ENCODE results near the gene PARVB.
"Not testable (repeated sequence)": the region's sequence is repeated elsewhere in the genome, so short reads cannot be mapped to it uniquely, and the experiment has no call there.

PARVB gene

DNA sequence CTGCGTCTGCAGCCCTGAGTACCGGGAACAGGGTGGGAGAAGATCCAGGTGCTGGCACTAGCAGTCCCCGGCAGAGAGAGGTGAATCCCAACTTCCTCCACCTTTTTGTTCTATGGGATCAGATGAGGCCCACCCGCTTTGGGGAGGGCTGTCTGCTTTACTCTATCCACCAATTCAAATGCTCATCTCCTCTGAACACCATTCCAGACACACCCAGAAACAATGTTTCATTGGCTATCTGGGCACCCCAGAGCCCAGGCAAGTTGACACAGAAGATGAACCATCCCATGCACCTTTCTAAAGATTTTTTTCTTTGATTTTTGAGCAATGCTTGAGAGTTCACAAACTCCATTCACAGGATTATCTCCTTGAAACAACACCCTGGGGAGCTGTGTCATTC is 78.0 kb downstream of the PARVB start:
- H3K4me3 ChIP-seq (ENCODE audit: low read depth, low read length) = no peak overlapping the region

DNA sequence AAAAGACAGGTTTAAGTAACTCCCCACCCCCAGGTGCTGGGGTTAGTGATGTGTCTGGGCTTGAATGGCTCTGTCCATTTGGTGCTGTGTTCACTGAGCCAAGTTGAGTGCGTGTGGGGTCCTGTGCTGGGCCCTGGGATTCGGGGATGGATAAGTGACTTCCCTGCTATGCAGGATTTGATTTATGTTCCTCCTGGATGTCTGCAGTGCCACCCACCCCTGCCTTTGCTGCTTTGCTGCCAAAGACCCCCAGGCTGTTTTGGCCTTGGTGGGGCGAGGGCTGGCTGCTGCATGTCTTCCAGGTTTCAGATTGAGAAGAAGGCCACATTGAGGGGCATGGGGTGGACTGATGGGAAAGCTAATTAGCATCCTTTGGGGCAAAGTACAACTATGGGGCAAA is 78.8 kb downstream of the PARVB start:
- no peak overlapping the region for H3K4me3 ChIP-seq (ENCODE audit: low read depth, low read length)

DNA sequence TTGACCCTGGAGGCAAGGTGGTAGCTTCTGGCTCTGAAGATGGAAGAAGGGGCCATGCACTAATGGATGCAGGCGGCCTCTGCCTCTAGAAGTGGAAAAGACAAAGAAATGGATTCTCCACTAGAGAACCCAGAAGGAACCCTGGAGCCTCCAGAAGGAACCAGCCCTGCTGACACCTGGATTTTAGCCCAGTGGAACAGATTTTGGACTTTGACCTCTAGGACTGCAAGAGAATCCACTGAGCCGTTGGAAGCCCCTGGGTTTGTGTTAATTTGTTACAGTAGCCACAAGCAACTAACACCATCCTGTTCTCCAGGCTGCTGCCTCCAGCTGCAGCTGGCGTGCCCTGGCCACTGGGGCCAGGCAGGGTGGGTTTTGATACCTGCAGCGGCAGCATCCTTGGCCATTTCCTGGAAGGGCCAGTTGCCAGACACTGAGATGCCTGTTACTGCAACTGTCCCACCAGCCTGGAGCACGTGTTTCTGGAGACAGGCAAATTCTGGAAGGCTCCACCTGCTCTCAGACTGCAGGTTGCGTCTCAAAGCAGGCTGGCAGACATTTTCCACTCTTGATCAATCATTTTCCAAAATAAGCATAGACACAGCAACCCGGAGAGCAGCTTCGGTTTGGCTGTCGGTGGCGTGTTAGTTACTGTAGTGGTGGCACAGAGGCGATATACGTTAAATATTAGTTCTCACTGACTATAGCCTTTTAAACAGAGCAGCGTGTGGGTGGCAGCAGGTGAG is 79.8 kb downstream of the PARVB start:
- no peak overlapping the region for H3K4me3 ChIP-seq (ENCODE audit: low read depth, low read length)

DNA sequence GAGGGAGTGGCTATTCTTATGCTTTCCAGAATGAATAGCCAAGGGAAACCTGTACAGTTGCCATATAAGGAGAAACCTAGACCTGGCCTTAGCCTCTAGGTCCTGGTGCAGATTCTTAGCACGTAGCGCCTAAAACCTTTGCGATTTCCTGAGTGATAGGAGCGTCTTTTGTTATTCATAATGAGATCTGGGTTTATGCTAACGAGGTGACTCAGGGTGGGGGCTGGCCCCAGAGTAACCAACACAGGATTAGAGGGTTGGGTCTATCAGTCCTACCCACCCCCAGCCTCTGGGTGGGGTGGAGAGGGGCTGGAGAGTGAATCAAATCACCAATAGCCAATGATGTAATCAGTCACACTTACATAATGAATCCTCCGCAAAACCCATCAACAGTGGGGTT is 83.2 kb downstream of the PARVB start:
- no peak overlapping the region for H3K4me3 ChIP-seq (ENCODE audit: low read depth, low read length)

DNA sequence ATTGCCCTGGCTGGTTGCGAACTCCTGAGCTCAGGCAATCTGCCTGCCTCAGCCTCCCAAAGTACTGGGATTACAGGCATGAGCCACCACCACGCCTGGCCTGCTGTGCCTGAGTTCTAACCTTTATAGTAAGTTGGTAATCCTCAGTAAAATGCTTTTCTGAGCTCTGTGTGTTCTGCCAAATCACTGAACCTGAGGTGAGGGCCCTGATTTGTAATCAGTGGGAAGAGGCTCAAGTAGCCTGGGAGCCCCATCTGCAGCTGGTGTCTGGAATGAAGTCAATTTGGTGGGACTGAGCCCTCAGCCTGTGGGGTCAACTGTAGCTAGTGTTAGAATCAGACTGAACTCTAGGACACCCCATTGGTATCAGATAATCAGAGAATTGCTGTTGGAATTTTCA is 84.0 kb downstream of the PARVB start:
- H3K4me3 ChIP-seq (ENCODE audit: low read depth, low read length) = no peak overlapping the region

DNA sequence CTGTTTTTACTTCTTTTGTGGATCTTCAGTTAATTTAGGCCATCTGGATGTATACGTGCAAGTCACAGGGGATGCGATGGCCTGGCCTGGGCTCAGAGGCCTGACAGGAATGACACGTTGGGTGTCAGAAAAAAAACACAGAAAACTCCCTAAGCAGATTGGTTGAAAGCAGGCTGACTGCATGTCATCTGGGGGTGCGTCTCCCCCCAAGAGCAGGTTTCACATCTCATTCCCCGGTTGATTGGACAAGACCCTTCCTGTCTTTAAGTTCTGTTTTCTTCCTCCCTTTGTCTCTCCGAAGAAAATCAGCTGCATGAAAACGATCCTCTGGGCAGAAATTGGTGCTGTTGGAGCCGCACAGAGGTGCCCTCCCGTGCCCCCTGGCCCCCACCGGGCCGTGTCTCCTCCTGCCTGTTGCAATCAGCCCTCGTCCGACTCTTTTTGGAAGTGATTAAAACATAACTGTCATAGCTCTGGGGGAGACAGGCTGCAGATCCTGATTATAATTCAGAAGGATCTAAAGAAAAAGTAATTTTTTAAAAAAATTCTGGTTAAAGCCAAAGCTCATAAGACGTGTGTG is 84.8 kb downstream of the PARVB start:
- no peak overlapping the region for H3K4me3 ChIP-seq (ENCODE audit: low read depth, low read length)

DNA sequence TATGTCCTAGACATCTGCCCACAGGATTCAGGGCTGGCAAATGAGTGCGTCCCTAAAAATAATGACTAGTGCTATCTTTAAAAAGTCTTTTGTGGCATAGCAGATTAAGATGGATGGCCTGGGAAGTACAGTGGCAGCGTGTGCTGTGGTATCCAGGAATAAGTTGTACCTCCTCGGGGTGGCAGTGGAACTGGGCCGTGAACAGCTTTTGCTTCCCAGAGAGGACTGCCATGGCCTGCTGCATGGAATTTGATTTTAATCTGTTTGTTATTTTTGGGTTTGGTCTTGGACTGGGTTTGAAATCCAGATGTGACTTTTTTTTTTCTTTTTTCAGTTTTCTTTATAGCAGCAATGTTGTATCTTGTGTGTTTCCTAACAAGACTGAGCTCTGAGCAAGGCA is 85.3 kb downstream of the PARVB start:
- H3K4me3 ChIP-seq (ENCODE audit: low read depth, low read length) = no peak overlapping the region

DNA sequence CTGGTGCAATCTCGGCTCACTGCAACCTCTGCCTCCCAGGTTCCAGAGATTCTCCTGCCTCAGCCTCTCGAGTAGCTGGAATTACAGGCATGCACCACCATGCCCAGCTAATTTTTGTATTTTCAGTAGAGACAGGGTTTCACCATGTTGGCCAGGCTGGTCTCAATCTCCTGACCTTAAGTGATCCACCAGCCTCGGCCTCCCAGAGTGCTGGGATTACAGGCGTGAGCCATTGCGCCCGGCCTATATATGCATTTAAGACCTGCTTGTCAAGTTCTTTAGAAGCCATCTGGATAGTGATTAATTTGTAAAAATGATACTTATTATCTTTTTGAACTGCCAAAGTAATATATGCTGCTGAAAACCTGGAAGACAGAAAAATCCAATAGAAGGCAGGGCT is 86.6 kb downstream of the PARVB start:
- not testable (repeated sequence) for H3K4me3 ChIP-seq (ENCODE audit: low read depth, low read length)

DNA sequence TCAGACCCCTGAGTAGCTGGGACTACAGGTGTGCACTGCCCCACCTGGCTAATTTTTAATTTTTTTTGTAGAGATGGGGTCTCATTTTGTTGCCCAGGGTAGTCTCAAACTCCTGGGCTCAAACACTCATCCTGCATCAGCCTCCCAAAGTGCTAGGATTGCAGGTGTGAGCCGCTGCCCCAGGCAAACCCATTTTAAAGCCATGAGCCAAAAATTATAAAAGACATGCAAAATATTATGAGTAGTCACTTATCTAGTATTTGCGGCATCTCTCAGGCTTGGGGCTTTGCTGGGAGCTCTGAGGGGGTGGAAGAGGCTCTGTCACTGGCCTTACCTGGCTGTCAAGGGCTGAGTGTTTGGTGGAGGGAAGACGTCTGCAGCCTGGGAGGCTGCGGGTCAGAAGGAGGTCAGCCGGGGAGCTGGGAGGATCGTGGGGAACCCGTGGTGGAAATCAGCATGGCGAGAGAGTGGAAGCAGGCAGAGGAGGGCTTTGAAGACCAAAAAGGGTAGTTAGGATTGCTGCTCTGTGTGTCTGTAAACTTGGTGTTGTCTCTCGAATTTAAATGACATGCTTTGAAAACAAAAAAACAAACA is 87.6 kb downstream of the PARVB start:
- H3K4me3 ChIP-seq (ENCODE audit: low read depth, low read length) = no peak overlapping the region

DNA sequence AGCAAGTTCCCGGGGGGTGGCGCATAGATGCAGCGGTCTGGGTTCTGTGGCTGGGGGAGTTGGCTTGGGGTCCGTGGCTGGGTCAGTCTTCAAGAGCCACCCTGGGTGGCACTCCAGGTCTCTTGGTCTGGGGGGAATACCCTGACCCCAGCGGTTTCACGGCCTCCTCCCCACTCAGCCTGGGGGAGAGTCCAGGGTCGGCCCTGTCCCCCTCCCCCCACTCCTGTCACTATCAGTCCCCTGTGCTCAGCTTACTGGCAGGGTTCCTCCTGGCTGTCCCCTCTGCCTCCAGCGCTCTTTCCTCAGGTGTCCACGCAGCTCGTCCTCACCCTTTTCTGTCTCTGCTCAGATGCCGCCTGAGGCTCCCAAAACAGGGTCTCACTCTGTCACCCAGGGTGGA is 88.1 kb downstream of the PARVB start:
- H3K4me3 ChIP-seq (ENCODE audit: low read depth, low read length) = no peak overlapping the region

DNA sequence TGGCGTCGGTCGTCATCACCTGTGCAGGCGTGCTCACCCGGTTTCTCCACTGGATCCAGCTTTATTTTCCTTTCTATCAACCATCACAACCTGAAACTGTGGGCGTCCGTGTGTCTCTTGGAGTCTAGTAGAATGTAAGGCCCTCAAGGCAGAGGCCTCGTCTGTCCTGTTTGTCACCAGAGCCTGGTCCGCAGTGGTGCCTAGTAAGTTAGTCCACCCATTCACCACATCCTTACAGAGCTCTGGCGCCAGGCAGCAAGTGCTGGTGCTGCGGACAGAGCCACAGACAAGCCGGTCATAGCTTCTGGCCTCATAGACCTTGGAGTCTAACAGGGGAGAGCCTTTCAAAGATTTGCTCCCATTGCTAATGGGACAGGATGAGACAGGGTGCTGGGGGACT is 92.2 kb downstream of the PARVB start:
- no peak overlapping the region for H3K4me3 ChIP-seq (ENCODE audit: low read depth, low read length)

DNA sequence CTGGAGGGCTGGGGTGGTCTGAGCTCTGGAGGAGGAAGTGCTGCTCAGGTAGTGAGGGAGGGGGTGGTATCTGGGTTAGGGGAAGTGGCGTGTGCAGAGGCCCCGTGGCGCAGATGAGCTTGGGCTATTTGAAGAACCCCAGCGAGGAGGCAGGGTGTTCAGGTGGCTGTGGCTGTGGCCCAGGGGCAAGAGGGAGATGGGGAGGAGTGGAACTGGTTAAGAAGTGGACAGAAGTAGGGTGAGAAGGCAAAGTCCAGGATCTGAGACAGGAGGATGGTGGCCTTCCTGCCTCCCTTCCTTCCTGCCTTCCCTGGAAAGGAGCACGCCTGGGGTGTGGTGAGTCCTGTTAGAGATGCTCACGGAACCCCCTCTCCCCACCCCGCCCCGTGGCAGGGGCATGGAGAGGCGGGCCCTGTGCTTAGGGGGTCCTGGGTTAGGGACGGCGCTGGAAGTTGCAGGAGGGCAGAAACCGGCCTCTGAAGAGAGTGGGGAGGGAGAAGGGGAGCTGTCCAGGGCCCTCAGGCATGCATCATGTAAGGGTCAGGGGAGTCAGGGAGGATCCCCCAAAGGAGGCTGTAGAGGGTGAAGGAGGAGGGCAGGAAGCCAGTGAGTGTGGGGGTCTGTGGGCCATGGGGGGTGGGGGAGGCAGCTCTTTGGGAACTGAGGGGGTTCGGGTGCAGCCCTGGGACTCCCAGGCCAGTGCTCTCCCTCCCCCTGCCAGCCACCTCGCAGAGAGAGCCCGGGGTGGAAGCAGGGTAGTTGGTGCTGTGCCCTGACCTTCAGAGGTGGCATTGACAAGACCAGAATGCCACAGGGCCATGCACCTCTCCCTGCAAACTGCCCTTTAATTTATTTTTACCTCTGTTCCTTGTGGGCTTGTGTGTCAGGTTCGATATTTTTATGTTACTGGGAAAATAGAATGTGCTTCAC is 92.9 kb downstream of the PARVB start:
- H3K4me3 ChIP-seq (ENCODE audit: low read depth, low read length) = no peak overlapping the region

DNA sequence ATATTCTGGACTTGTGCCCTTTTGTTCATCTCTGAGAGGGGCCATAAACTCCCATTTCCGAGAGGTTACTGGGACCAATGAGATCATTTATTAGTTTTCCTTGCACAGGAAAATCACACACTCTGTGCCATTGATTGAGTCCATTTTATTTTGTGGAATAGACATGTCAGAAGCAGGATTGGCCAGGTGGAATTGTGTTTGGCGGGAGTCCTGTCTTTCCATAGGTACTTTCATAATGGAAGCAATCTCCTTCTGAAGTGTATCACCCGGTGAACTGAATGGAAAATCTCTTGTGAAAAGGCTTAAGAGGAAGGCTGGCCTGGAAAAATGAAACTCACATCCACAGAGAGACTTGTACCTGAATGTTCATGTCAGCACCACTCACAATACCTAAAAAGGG is 93.6 kb downstream of the PARVB start:
- H3K4me3 ChIP-seq (ENCODE audit: low read depth, low read length) = no peak overlapping the region

DNA sequence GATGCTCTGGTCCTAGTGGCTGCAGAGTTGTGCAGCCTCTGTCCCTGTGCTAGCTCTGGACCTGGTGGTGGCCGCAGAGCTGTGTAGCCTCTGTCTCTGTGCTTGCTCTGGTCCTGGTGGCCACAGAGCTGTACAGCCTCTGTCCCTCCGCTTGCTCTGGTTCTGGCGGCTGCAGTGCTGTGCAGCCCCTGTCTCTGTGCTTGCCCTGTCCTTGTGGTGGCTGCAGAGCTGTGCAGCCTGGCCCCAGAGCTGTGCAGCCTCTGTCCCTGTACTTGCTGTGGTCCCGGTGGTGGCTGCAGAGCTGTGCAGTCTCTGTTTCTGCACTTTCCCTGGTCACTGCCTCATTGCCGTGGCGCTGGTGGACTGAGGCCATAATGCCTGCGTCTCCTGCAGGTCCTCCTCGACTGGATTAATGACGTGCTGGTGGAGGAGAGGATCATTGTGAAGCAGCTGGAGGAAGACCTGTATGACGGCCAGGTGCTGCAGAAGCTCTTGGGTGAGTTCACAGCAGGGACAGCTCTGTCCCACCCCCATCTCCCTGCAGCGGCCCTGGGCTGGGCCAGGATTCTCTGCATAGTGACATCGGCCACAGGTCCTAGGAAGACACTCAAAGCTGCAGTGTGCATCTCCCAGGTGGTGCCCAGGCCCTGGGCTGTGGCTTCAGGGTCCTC is 94.7 kb downstream of the PARVB start:
- H3K4me3 ChIP-seq (ENCODE audit: low read depth, low read length) = no peak overlapping the region

DNA sequence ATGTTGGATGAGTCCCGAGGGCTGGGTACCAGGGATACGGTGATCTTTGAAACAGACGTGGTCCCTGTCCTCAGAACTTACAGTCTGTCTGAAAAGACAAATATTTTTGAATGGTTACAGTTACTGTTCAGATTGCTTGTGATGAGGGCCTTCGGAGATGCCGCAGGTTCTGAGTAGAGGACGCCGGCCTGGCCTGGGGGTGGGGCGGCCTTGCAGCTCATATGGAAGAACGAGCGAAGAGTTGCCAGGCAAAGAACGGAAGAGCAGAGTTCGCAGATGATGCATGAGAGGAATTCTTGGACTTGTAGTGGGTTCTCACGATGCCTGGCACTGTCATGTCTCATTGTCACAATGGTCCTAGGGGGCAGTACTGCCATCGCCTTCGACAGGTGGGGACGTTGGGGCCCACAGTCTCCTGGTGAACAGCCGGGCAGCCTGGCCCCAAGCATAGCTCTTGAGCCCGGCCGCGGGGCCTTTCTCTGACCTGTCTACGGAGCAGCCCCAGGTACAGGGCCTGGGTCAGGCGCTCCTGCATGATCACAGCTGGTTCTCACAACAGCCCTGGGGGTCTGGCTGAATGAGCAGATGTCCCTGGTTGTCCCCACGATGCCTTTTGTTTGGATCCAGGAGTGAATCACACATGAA is 95.7 kb downstream of the PARVB start:
- H3K4me3 ChIP-seq (ENCODE audit: low read depth, low read length) = no peak overlapping the region

DNA sequence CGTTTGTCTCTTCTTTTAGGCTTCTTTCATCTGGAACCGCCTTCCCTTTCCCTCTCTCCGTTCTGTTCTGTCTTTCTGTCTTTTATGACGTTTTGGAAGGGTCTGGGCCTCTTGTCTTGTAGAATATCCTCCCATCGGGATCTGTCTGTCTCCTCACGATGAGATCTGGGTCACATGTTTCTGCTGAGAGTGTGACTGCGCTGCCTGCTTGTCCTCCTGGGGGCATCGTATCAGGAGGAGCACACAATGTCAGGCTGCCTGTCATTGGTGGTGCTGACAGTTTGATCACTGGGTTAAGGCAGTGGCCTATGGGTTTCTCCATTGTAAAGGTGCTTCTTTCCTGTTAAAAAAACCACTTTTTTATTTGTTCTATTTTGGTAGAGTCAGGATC is 96.2 kb downstream of the PARVB start:
- no peak overlapping the region for H3K4me3 ChIP-seq (ENCODE audit: low read depth, low read length)

DNA sequence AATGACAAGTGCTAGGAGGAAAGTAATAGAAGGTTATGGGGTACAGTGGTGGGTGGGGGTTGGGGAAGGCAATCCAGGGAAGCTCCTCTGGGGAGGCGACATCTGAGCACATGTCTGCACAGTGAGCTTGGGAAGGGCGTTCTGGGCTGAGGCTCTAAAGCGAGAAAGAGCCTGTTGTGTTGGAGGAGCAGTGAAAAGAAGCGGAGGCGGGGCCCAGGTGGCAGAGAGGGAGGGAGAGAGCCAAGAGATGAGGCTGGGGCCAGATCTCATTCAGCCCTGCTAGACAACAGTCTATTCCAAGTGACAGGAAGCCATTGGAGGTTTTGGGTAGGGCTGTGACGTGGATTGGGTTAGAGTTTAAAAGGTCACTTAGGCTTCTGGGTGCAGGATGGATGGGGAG is 101.3 kb downstream of the PARVB start:
- H3K4me3 ChIP-seq (ENCODE audit: low read depth, low read length) = no peak overlapping the region

DNA sequence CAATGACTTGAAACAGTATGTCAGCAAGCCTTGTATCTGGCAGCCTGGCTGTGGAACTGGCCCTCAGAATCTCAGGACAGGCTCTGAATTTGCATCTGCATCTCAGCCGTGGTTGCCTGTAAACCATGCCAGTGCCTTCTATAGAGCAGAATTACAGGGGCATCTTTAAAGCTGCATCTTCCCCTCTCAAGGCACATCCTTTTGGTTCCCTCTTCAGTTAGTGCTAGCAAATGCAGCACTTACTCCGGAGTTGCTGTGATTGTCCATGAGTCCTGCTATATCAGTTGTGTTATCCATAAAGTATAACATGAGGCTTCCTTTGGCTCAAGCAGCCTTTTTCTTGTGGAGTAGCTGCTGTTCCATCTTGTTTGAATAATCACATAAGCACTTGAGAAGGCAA is 102.7 kb downstream of the PARVB start:
- no peak overlapping the region for H3K4me3 ChIP-seq (ENCODE audit: low read depth, low read length)

DNA sequence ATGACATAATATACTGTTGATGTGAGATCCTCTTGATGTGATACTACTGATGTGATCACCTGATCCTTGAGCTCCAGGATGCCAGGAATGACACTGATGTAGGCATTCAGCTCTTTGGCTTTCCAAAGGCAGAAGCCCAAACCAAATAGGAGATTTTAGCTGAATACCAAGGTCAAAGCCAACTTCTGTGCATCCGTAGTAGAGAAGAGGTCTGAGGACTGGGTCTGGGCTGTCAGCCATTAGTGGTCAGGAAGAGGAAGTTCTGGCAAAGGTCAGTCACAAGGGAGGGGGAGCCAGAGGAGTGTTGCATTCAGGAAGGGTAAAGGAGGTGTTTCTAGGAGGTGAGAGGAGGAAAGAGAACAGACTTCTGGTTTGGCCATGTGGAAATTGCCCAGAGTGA is 103.3 kb downstream of the PARVB start:
- H3K4me3 ChIP-seq (ENCODE audit: low read depth, low read length) = no peak overlapping the region

DNA sequence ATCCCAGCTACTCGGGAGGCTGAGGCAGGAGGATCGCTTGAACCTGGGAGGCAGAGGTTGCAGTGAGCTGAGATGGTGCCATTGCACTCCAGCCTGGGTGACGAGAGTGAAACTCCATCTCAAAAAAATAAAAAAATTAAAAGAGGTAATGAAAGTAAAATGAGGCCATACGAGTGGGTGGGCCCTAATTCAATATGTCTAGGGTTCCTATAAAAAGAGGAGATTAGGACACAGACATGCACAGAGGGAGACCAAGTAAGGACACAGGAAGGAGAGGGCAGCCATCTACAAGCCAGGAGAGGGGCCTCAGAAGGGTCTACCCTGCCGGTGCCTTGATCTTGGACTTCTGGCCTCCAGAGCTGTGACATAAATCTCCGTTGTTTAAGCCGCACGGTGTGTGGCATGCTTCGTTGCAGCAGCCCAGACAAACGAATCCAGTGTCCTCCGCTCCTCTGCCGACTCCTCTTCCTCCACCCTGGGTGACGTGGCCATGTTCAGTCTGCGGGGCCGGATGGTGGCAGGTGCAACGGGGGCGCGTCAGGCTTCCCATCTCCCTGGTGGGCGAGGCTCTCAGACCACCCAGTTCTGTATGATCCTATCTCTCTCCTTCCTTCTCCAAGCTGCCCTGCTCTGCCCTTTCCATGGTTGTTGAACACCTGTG is 105.0 kb downstream of the PARVB start:
- no peak overlapping the region for H3K4me3 ChIP-seq (ENCODE audit: low read depth, low read length)

All from iPS-11a (cell line).